Measurements from ENCODE around the gene ARHGAP22. TPM values are rescaled to one million over a fixed set of nuclear protein-coding genes. Genes with fewer than 3 reads are reported as not detected.
A peak's percentile ranks its signal among the peaks of the same experiment; 100 is the strongest.

ARHGAP22 gene
- total RNA-seq, 3 donors from 2014 or later: 2.6 to 8.2 (median 4.8) TPM

GRCh38 chr10:48449501-48450232 is 155.2 kb downstream of the ARHGAP22 start:
- no peak overlapping the region for H3K4me3 ChIP-seq
- H3K36me3 ChIP-seq: no peaks in the 10 kb centered on the region
- TF ChIP-seq POLR2AphosphoS5 (IDR thresholded peaks at IDR 0.05): no peak
- TF ChIP-seq POLR2A (IDR thresholded peaks at IDR 0.05): no peak
- no peak for TF ChIP-seq CTCF (IDR thresholded peaks at IDR 0.05)
- no peaks in the 10 kb centered on the region for H3K27me3 ChIP-seq
- no peaks in the 10 kb centered on the region for H3K4me1 ChIP-seq
- intact Hi-C loops (cut with DNase I; ENCODE audit: low total_unique reads): no loop called here
- no peaks in the 10 kb centered on the region for H3K9me3 ChIP-seq
- no peak overlapping the region for H3K27ac ChIP-seq
- peak in 1 of 2 donors; percentile 42 for DNase-seq (ENCODE audit: low spot score in 2 of 2)

DNA sequence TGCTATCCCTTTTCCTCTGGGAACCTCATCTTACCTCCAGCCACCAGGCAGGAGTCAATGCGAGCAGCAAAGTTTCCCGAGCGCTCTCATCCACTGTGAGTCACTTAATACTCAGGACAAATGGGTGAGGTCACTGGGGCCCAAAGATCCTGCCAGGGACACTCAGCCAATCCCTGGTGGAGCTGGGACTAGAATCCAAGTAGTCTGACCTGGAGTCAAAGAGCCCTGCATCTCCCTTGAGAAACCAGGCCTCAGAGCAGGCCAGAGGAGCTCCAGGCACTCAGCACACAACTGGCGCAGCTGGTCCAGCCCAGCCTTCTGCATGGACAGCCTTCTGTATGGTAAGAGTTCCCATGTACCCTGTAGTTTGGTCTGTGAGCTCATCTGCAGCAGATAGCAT is 156.1 kb downstream of the ARHGAP22 start:
- Histone ChIP-seq H3K27me3 (no peaks in the 10 kb centered on the region), H3K4me1 (no peaks in the 10 kb centered on the region), H3K4me3 (no peak overlapping the region), H3K27ac (no peak overlapping the region), H3K9me3 (no peaks in the 10 kb centered on the region), H3K36me3 (no peaks in the 10 kb centered on the region)
- peak in 1 of 2 donors; percentile 28 for DNase-seq (ENCODE audit: low spot score in 2 of 2)
- TF ChIP-seq POLR2AphosphoS5 (IDR thresholded peaks at IDR 0.05) (no peak), POLR2A (IDR thresholded peaks at IDR 0.05) (no peak), CTCF (IDR thresholded peaks at IDR 0.05) (no peak)
- intact Hi-C loops (cut with DNase I; ENCODE audit: low total_unique reads): no loop called here

GRCh38 chr10:48447356-48448215 is 157.3 kb downstream of the ARHGAP22 start:
- Histone ChIP-seq H3K27me3 (no peaks in the 10 kb centered on the region), H3K4me3 (no peak overlapping the region), H3K36me3 (no peaks in the 10 kb centered on the region), H3K4me1 (no peaks in the 10 kb centered on the region), H3K27ac (no peak overlapping the region), H3K9me3 (no peaks in the 10 kb centered on the region)
- TF ChIP-seq CTCF (IDR thresholded peaks at IDR 0.05): no peak
- intact Hi-C loops (cut with DNase I; ENCODE audit: low total_unique reads): no loop called here
- DNase-seq (ENCODE audit: low spot score in 2 of 2): peak in 1 of 2 donors; percentile 35

GRCh38 chr10:48446785-48447184 is 158.1 kb downstream of the ARHGAP22 start:
- H3K9me3 ChIP-seq: no peaks in the 10 kb centered on the region
- H3K4me3 ChIP-seq: no peak overlapping the region
- no peak overlapping the region for H3K27ac ChIP-seq
- H3K27me3 ChIP-seq: no peaks in the 10 kb centered on the region
- no peak for TF ChIP-seq CTCF (IDR thresholded peaks at IDR 0.05)
- TF ChIP-seq POLR2A (IDR thresholded peaks at IDR 0.05): no peak
- no peak for TF ChIP-seq POLR2AphosphoS5 (IDR thresholded peaks at IDR 0.05)
- intact Hi-C loops (cut with DNase I; ENCODE audit: low total_unique reads): no loop called here
- DNase-seq (ENCODE audit: low spot score in 2 of 2): no peak
- no peaks in the 10 kb centered on the region for H3K4me1 ChIP-seq
- H3K36me3 ChIP-seq: no peaks in the 10 kb centered on the region

GRCh38 chr10:48445932-48446331 is 158.9 kb downstream of the ARHGAP22 start:
- Histone ChIP-seq H3K9me3 (no peaks in the 10 kb centered on the region), H3K36me3 (no peaks in the 10 kb centered on the region), H3K4me3 (no peak overlapping the region), H3K27ac (no peak overlapping the region), H3K4me1 (no peaks in the 10 kb centered on the region), H3K27me3 (no peaks in the 10 kb centered on the region)
- TF ChIP-seq CTCF (IDR thresholded peaks at IDR 0.05): no peak
- TF ChIP-seq POLR2A (IDR thresholded peaks at IDR 0.05): no peak
- TF ChIP-seq POLR2AphosphoS5 (IDR thresholded peaks at IDR 0.05): no peak
- intact Hi-C loops (cut with DNase I; ENCODE audit: low total_unique reads): no loop called here
- no peak for DNase-seq (ENCODE audit: low spot score in 2 of 2)
